HG02763 (cell line): ENCODE data around the gene PCLO.
"Not testable (repeated sequence)": the region's sequence is repeated elsewhere in the genome, so short reads cannot be mapped to it uniquely, and the experiment has no call there.

Experiments used
- ATAC-seq: cut with Tn5 transposase; IDR thresholded peaks from one replicate; pipeline ENCODE4 v1.9.1; 2021; ENCODE audit warnings: mild to moderate bottlenecking, moderate library complexity; ENCODE audit not compliant: unreplicated experiment

The PCLO gene

GRCh38 chr7:82742163-82742562, 420.5 kb downstream of the PCLO start:
- no peak for ATAC-seq

- ATAC-seq: no peak
Observed at GRCh38 chr7:82741493-82741892, 421.2 kb downstream of the PCLO start.

DNA sequence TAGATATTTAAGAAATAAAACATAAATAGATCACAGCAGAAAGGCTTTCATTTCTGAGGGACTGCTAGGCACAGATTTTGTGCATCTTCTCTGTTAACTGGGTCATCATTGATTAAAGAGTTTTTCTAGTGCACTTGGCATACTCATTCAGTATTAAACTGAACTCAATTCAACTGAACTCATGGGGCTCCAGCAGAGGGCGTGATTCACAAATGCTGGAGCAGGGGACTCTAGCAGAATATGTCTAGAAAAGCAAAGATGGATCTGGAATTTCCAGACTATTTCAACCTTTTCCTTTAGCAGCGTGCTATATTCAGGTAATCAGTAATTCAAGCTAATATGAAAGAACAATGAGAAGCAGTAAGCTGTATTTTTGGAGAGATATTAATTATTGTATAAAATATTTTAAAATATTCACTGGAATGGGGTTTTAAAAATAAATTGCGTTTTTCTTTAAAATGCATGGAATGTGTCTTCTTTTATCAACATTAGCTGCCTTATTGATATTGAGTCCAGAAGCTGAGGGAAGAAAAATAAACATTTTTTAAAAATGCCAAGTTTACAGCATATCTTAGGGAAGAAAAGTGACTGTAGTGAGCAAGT, 422.3 kb downstream of the PCLO start:
- ATAC-seq: no peak

DNA sequence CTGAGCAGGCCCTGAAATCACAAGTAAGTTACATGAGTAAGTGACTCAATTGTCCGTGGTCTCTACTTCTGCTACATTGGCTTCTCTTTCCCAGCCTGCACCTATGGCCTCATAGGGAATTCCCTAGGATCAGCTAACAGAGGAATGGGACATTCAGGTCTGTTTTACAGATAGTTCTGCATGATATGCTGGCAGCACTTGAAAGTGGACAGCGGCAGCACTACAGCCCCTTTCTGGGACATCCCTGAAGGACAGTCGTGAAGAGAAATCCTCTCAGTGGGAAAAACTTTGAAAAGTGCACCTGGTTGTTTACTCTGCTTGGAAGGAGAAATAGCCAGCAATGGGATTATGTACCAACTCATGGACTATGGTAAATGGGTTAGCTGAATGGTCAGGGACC, 426.1 kb downstream of the PCLO start:
- ATAC-seq: no peak

- ATAC-seq: no peak
Observed at GRCh38 chr7:82732677-82733076, 430.0 kb downstream of the PCLO start.

- ATAC-seq: no peak
Observed at GRCh38 chr7:82729172-82730030, 433.3 kb downstream of the PCLO start.

DNA sequence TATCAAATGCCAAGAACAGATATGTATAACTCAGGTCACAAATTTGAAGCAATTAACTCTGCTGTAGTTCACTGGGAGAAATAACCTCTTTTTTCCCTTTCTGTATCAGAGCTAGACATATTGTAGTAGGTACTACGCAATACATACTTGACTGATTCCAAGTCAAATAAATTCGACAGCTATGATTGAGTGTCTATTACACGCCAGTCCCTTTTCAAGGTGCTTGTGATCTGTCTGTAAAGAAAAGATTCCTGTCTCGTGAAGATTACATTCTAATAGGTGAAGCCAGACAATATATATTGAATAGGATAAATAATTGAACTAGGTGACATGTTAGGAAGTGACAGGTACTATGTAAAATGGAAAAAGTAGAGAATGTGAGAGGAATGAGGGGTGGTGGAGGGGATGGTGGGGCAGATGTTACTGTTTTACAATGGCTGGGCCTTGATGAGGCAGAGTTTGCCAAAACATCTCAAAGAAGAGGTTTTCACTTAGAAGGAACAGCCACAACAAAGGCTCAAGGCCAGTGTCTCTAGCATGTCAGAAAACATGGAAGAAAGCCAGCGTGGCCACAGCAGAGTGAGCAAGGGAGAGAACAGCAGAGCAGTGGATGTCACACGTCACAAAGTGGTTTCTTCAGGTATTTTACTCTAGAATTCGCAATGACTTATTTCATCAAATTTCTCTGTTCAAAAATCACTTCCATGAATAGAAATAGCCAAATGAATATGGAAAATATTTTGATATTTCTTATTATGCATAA, 436.5 kb downstream of the PCLO start:
- no peak for ATAC-seq

- no peak for ATAC-seq
Observed at GRCh38 chr7:82723411-82723810, 439.3 kb downstream of the PCLO start.

- no peak for ATAC-seq
Observed at GRCh38 chr7:82722946-82723345, 439.7 kb downstream of the PCLO start.

DNA sequence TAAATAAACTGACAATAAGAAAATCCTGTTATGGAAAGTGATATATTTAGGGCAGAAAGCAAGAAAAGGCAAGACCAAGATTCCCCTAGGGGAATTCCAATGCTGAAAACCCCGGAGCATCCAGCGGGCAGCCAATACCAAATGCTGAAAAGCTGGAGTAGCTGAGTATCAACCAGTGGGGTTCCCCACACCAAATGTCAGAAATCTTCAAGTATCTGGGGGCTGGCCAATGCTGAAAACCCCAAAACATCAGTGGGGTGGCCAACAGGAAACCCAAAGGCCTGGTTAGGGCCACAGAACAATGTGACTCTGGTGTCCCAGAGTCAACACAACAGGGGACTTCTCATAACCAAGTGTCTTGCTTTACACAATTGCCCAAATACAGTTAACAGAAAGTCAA, 447.3 kb downstream of the PCLO start:
- ATAC-seq: no peak

- no peak for ATAC-seq
Observed at GRCh38 chr7:82714883-82715282, 447.8 kb downstream of the PCLO start.

- ATAC-seq: no peak
Observed at GRCh38 chr7:82713506-82713905, 449.2 kb downstream of the PCLO start.

DNA sequence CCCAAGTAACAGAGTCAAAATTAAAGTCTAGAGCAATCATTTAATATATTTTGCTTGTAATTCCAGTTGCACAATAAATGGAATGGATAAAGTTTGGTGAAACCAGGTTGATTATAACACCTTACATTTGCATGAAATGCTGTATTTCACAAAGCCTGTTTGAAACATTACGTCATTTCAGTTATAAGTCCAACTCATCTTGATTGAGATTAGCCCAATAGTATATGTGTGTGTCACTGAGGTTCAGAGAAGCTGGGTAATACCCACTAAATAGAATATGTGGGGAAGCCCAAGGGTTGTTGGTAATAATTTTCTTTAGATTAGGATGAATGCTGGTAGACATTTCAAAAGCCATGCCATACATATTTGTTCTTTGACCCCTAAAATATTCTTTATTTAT, 456.3 kb downstream of the PCLO start:
- not testable (repeated sequence) for ATAC-seq

GRCh38 chr7:82705517-82706260, 457.0 kb downstream of the PCLO start:
- no peak for ATAC-seq

DNA sequence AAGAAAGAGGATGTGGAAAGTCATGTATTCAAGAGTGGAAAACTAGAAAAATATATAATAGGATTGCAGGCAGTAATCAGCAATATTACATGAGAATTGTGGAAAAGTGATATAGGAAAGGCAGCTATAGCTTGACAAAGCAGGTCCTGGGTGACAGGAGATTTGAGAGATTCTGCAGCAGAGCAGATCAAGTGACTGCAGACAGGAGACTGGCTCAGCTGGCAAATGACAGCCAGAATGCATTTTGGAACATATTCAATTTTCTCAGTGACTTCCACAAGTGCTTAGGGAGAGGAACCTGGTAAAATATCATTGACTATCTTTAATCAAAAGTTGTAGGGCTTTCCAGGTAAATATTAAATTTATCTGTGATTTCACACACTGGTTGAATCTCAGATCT, 458.6 kb downstream of the PCLO start:
- no peak for ATAC-seq
